GM11168 (cell line): ENCODE data around the gene AOC2.
"Not testable (repeated sequence)": the region's sequence is repeated elsewhere in the genome, so short reads cannot be mapped to it uniquely, and the experiment has no call there.

ENCODE experiments used
- in situ Hi-C: fragments of 300-500 bp; cut with MboI; formaldehyde crosslinking; loops from one replicate; pipeline ENCODE4 v1.12.0; 2022; ENCODE audit warnings: low sequenced_read_pairs; ENCODE audit not compliant: unreplicated experiment

AOC2 gene

GRCh38 chr17:42878924-42879595 lies 34.7 kb downstream of the AOC2 start:
- in situ Hi-C loops, result no loop called here

- in situ Hi-C loops, result no loop called here
Observed at GRCh38 chr17:42879596-42879985, 35.2 kb downstream of the AOC2 start.

GRCh38 chr17:42880776-42881310 lies 36.5 kb downstream of the AOC2 start:
- in situ Hi-C loops, result no loop called here

GRCh38 chr17:42881706-42882105 lies 37.3 kb downstream of the AOC2 start:
- in situ Hi-C loops, result not testable (repeated sequence)

- in situ Hi-C loops, result no loop called here
Observed at GRCh38 chr17:42882166-42882565, 37.8 kb downstream of the AOC2 start.

GRCh38 chr17:42883802-42884558 lies 39.6 kb downstream of the AOC2 start:
- in situ Hi-C loops, result no loop called here

GRCh38 chr17:42885806-42886205 lies 41.4 kb downstream of the AOC2 start:
- in situ Hi-C loops, result not testable (repeated sequence)

GRCh38 chr17:42886283-42887176 lies 42.1 kb downstream of the AOC2 start:
- in situ Hi-C loops, result no loop called here

- in situ Hi-C loops, result no loop called here
Observed at GRCh38 chr17:42889809-42890208, 45.4 kb downstream of the AOC2 start.

GRCh38 chr17:42891539-42892152 lies 47.3 kb downstream of the AOC2 start:
- in situ Hi-C loops, result no loop called here

GRCh38 chr17:42893359-42893758 lies 49.0 kb downstream of the AOC2 start:
- in situ Hi-C loops, result no loop called here

GRCh38 chr17:42894283-42895184 lies 50.2 kb downstream of the AOC2 start:
- in situ Hi-C loops, result no loop called here

- in situ Hi-C loops, result no loop called here
Observed at GRCh38 chr17:42895185-42895555, 50.8 kb downstream of the AOC2 start.

GRCh38 chr17:42898147-42898811 lies 53.9 kb downstream of the AOC2 start:
- in situ Hi-C loops, result no loop called here

- in situ Hi-C loops, result not testable (repeated sequence)
Observed at GRCh38 chr17:42899981-42900380, 55.6 kb downstream of the AOC2 start.
